ENCODE data around the gene FAM227B. TPM values are rescaled to one million over a fixed set of nuclear protein-coding genes. Genes with fewer than 3 reads are reported as not detected.

FAM227B gene
- total RNA-seq, 1 donor from 2014 or later, result 4.5 TPM

GRCh38 chr15:49315391-49315823 lies 305.2 kb downstream of the FAM227B start:
- Histone ChIP-seq H3K9me3 (no peaks in the 10 kb centered on the region), H3K27ac (no peak overlapping the region), H3K36me3 (peaks cover 14% of the 10 kb centered on the region), H3K4me1 (peaks cover 9% of the 10 kb centered on the region), H3K4me3 (no peak overlapping the region), H3K27me3 (no peaks in the 10 kb centered on the region)
- intact Hi-C loops (cut with DNase I), result no loop called here
- DNase-seq, result no peak
- no peak for ATAC-seq
- no peak for TF ChIP-seq CTCF (IDR thresholded peaks at IDR 0.05)

GRCh38 chr15:49314716-49315115 lies 305.9 kb downstream of the FAM227B start:
- no peak overlapping the region for H3K4me3 ChIP-seq
- peaks cover 4% of the 10 kb centered on the region for H3K4me1 ChIP-seq
- H3K27me3 ChIP-seq, result no peaks in the 10 kb centered on the region
- TF ChIP-seq CTCF (IDR thresholded peaks at IDR 0.05), result no peak
- H3K36me3 ChIP-seq, result peaks cover 9% of the 10 kb centered on the region
- DNase-seq, result no peak
- no peak overlapping the region for H3K27ac ChIP-seq
- H3K9me3 ChIP-seq, result no peaks in the 10 kb centered on the region
- no peak for ATAC-seq
- intact Hi-C loops (cut with DNase I), result no loop called here

GRCh38 chr15:49313650-49314049 lies 307.0 kb downstream of the FAM227B start:
- DNase-seq, result no peak
- Histone ChIP-seq H3K4me3 (no peak overlapping the region), H3K9me3 (no peaks in the 10 kb centered on the region), H3K27me3 (no peaks in the 10 kb centered on the region), H3K36me3 (no peaks in the 10 kb centered on the region), H3K4me1 (no peaks in the 10 kb centered on the region), H3K27ac (no peak overlapping the region)
- intact Hi-C loops (cut with DNase I), result no loop called here
- TF ChIP-seq CTCF (IDR thresholded peaks at IDR 0.05), result no peak
- ATAC-seq, result no peak

- H3K27ac ChIP-seq, result no peak overlapping the region
- ATAC-seq, result no peak
- intact Hi-C loops (cut with DNase I), result no loop called here
- no peaks in the 10 kb centered on the region for H3K9me3 ChIP-seq
- H3K4me3 ChIP-seq, result no peak overlapping the region
- DNase-seq, result no peak
- H3K4me1 ChIP-seq, result no peaks in the 10 kb centered on the region
- no peaks in the 10 kb centered on the region for H3K27me3 ChIP-seq
- H3K36me3 ChIP-seq, result no peaks in the 10 kb centered on the region
- TF ChIP-seq CTCF (IDR thresholded peaks at IDR 0.05), result no peak
These were observed 310.7 kb downstream of the FAM227B start for GRCh38 chr15:49309889-49310288.

GRCh38 chr15:49308686-49309085 lies 311.9 kb downstream of the FAM227B start:
- Histone ChIP-seq H3K36me3 (peaks cover 10% of the 10 kb centered on the region), H3K4me1 (no peaks in the 10 kb centered on the region), H3K27me3 (no peaks in the 10 kb centered on the region), H3K9me3 (no peaks in the 10 kb centered on the region), H3K4me3 (no peak overlapping the region), H3K27ac (no peak overlapping the region)
- no peak for TF ChIP-seq CTCF (IDR thresholded peaks at IDR 0.05)
- intact Hi-C loops (cut with DNase I), result no loop called here
- ATAC-seq, result no peak
- DNase-seq, result no peak

- Histone ChIP-seq H3K9me3 (no peaks in the 10 kb centered on the region), H3K36me3 (peaks cover 10% of the 10 kb centered on the region)
- intact Hi-C loops (cut with DNase I), result no loop called here
These were observed 314.1 kb downstream of the FAM227B start for GRCh38 chr15:49306551-49306950.

More at GRCh38 chr15:49306551-49306950, 314.1 kb downstream of the FAM227B start:
- TF ChIP-seq CTCF (IDR thresholded peaks at IDR 0.05), result no peak
- ATAC-seq, result no peak
- Histone ChIP-seq H3K27ac (no peak overlapping the region), H3K4me3 (no peak overlapping the region), H3K27me3 (no peaks in the 10 kb centered on the region), H3K4me1 (no peaks in the 10 kb centered on the region)
- no peak for DNase-seq

Data from upper lobe of right lung (tissue), 1 donor.